Ecto neural progenitor cell (in vitro differentiated cells): ENCODE measurements around the gene NAB2.

Experiments
- DNase-seq: peaks from one replicate; pipeline ENCODE4 v3.0.0-alpha.2; 2018; ENCODE audit warnings: low spot score

Gene NAB2

GRCh38 chr12:57131896-57132744, 43.2 kb downstream of the NAB2 start:
- no peak for DNase-seq

GRCh38 chr12:57133013-57133569, 44.2 kb downstream of the NAB2 start:
- no peak for DNase-seq

GRCh38 chr12:57133916-57134315, 45.0 kb downstream of the NAB2 start:
- DNase-seq: no peak

GRCh38 chr12:57134949-57135348, 46.0 kb downstream of the NAB2 start:
- peak; percentile 60 for DNase-seq

- peak; percentile 80 for DNase-seq
Observed at GRCh38 chr12:57135527-57136326, 46.8 kb downstream of the NAB2 start.

- no peak for DNase-seq
Observed at GRCh38 chr12:57138526-57139272, 49.8 kb downstream of the NAB2 start.

- DNase-seq: no peak
Observed at GRCh38 chr12:57139796-57140649, 51.1 kb downstream of the NAB2 start.

- no peak for DNase-seq
Observed at GRCh38 chr12:57141249-57141648, 52.3 kb downstream of the NAB2 start.

GRCh38 chr12:57142121-57142520, 53.2 kb downstream of the NAB2 start:
- no peak for DNase-seq

GRCh38 chr12:57142727-57143126, 53.8 kb downstream of the NAB2 start:
- DNase-seq: no peak

- DNase-seq: no peak
Observed at GRCh38 chr12:57143454-57143853, 54.5 kb downstream of the NAB2 start.
